ENCODE measurements around the gene CEBPE.

DNA sequence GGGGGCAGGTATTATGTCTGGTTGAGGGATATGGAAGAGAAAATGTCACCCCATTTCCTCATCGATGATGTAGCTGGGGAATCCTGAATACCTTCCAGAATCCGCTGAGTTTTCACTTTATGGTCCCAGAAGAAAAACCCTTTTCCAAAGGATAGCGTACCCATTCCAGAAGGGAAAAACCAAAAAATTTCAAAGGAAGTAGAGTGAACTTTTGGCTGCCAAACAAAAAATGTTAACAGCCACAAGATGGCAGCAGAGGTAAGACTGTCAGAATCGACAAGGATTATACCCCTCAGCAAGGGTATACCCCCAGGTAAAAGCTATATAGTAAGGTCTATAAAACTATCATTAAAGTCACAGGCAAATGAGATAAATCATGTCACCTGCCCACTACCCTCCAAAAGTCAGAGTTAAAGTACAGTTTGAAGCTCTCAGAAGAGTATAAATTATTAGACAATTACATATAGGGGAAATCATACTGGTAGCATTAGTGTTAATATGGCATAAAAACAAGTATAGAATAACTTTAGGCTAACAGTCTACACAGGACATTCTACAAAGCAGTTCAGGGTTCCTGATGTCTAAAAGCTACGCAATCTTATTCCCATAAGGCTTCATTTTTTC is 42.2 kb downstream of the CEBPE start:
- TF ChIP-seq, protein P1, sequence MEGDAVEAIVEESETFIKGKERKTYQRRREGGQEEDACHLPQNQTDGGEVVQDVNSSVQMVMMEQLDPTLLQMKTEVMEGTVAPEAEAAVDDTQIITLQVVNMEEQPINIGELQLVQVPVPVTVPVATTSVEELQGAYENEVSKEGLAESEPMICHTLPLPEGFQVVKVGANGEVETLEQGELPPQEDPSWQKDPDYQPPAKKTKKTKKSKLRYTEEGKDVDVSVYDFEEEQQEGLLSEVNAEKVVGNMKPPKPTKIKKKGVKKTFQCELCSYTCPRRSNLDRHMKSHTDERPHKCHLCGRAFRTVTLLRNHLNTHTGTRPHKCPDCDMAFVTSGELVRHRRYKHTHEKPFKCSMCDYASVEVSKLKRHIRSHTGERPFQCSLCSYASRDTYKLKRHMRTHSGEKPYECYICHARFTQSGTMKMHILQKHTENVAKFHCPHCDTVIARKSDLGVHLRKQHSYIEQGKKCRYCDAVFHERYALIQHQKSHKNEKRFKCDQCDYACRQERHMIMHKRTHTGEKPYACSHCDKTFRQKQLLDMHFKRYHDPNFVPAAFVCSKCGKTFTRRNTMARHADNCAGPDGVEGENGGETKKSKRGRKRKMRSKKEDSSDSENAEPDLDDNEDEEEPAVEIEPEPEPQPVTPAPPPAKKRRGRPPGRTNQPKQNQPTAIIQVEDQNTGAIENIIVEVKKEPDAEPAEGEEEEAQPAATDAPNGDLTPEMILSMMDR (IDR thresholded peaks at IDR 0.05; ENCODE audit: extremely low read depth in 1 of 2, insufficient read depth in 1 of 2, low read depth in 1 of 2, low read length in 2 of 2): peak; percentile 46 to 53
- TF ChIP-seq POLR2A (IDR thresholded peaks at IDR 0.05; ENCODE audit: low read depth, low read length): no peak
- no peak for TF ChIP-seq POLR2AphosphoS5 (IDR thresholded peaks at IDR 0.05; ENCODE audit: insufficient read depth, low read depth, low read length)

Data from endothelial cell of umbilical vein (primary cell).